GM12873 (cell line): Measurements from ENCODE around the gene SPDYC.

Source experiments
- TF ChIP-seq, protein P1 (sequence below): IDR thresholded peaks from 2 replicates; pipeline ENCODE4 v1.5.1; 2012; ENCODE audit warnings: low read depth, mild to moderate bottlenecking, moderate library complexity, low read length, control low read depth; ENCODE audit not compliant: insufficient read depth; ENCODE audit errors: missing control alignments

The SPDYC gene

DNA sequence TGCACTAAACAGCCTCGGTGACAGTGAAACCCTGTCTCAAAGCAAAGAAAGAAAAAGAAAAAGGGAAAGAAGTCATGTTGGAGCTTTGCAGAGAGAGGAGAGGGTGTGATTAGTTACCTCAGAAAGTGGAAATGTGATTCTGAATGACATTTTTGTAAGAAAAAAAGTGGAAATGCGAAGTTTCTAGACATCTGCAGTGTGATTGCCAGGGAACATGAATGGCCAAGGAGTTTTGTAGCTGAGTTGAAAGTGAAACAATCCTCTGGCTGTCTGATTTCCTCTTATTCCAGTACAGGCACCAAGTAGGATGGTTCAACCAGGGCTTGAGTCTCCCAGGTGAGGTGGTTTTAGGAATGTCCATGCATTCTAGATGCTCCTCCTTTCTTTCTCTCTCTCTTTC lies 17.9 kb upstream of the SPDYC start:
- TF ChIP-seq, protein P1, sequence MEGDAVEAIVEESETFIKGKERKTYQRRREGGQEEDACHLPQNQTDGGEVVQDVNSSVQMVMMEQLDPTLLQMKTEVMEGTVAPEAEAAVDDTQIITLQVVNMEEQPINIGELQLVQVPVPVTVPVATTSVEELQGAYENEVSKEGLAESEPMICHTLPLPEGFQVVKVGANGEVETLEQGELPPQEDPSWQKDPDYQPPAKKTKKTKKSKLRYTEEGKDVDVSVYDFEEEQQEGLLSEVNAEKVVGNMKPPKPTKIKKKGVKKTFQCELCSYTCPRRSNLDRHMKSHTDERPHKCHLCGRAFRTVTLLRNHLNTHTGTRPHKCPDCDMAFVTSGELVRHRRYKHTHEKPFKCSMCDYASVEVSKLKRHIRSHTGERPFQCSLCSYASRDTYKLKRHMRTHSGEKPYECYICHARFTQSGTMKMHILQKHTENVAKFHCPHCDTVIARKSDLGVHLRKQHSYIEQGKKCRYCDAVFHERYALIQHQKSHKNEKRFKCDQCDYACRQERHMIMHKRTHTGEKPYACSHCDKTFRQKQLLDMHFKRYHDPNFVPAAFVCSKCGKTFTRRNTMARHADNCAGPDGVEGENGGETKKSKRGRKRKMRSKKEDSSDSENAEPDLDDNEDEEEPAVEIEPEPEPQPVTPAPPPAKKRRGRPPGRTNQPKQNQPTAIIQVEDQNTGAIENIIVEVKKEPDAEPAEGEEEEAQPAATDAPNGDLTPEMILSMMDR = no peak

DNA sequence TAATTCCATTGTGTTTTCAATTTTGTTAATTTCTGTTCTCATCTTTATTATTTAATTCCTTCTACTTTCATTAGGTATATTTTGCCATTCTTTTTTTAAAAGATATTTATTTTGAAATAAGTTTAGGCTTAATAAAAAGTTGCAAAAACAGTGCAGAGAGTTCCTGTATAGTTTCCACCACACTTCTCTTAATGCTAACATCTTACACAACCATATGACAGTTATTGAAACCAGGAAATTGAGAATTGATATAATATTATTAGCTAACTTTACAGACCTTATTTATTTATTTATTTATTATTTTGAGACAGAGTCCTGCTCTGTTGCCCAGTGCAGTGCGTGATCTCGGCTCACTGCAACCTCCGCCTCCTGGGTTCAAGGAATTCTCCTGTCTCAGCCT lies 13.8 kb upstream of the SPDYC start:
- TF ChIP-seq, protein P1 = no peak

DNA sequence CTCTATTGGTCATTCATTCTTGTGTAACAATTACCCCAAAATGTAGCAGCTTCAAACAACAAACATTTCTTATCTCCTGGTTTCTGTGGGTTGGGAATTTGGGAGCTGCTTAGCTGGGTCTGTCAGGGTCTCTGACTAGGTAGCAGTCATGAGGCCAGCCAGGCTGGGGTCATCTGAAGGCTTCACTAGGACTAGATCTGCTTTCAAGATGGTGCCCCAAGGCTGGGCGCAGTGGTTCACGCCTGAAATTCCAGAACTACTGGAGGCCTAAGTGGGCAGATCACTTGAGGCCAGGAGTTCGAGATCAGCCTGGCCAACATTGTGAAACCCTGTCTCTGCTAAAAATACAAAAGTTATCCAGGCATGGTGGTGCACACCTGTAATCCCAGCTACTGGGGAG lies 13.1 kb upstream of the SPDYC start:
- TF ChIP-seq, protein P1 = no peak

DNA sequence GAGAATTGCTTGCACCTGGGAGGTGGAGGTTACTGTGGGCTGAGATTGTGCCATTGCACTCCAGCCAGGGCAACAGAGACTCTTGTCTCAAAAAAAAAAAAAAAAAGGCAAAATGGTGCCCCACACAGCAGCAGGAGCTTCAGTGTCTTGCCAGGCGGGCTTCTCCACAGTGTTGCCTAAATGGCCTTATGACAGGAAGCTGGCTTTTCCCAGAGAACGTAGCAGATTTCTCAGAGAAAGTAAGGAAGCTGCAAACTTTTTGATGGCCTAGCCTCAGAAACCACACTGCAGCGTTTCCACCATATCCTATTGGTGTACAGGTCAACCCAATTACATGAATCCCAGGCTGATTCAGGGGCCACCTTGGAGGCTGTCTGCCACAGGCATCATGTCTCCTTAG lies 12.7 kb upstream of the SPDYC start:
- TF ChIP-seq, protein P1 = no peak

DNA sequence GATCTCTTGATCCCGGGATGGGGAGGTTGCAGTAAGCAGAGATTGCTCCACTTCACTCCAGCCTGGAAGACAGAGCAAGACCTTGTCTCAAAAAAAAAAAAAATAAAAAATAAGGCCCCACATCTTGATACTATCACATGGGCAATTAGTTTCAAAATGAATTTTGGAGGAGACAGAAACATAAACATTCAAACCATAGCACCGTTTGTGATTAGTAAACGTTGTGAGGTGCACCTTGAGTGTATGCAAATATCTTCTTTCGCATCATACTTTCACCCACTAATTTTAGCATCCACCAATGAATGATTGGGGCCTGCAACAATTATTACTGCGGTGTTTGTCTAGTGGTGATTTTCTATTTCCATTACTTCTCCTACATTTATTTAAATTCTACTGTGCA lies 11.0 kb upstream of the SPDYC start:
- TF ChIP-seq, protein P1 = no peak

DNA sequence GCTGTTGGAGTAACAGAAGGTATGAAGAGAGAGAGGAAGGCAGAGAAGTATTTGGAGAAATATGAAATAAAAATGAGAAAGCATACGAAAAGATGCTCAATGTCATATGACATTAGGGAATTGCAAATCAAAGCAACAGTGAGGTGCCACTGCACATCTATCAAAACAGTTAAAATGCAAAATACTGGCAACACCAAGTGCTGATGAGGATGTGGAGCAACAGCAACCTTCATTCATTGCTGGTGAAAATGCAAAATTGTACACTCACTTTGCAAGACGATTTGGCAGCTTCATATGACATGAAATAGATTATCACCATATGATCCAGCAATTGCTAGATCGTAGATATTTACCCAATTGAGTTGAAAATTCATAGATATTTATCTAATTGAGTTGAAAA lies 9.4 kb upstream of the SPDYC start:
- TF ChIP-seq, protein P1 = no peak

DNA sequence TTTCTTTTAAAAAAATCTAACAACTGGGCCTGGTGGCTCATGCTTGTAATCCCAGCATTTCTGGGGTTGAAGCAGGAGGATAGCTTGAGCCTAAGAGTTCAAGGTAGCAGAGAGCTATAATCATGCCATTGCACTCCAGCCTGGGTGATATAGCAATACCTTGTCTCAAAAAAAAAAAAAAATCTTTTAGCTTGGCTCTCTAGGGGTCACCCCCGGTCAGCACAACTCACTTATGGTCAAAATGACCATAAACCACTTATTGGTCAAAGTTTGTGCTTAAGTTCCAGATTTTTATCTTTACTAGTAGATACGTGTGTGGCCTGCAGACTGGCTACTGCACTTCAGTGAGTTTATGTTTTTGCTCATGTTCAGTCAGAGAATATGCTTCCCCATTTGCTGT lies 6.3 kb upstream of the SPDYC start:
- TF ChIP-seq, protein P1 = no peak
